GM12891 (cell line): ENCODE data around the gene RNF17.

Source experiments
- POLR2A ChIP-seq: IDR thresholded peaks from 2 replicates; pipeline ENCODE4 v1.6.1; 2011; ENCODE audit warnings: low read depth, low read length, control low read depth
- POLR2AphosphoS5 ChIP-seq: IDR thresholded peaks from 2 replicates; pipeline ENCODE4 v1.6.1; 2011; ENCODE audit warnings: low read depth, low read length, control low read depth
- TAF1 ChIP-seq: IDR thresholded peaks from 2 replicates; pipeline ENCODE4 v1.6.1; 2011; ENCODE audit warnings: low read depth, low read length, control low read depth

- TF ChIP-seq POLR2A (no peak), TAF1 (no peak), POLR2AphosphoS5 (no peak)
Observed at GRCh38 chr13:24738366-24738847, 25.6 kb upstream of the RNF17 start.
